Measurements from ENCODE around the gene MTFP1.

MTFP1 gene

GRCh38 chr22:30425616-30426387 lies at the start of gene MTFP1:
MTFP1 (plus strand) TSS chr22:30425768; CDS start chr22:30425880, 112 bp downstream.
- Histone ChIP-seq H3K9me2 (replicated peaks; ENCODE audit: insufficient read depth, low read length) (no peaks in the 10 kb centered on the region), H4K20me1 (ENCODE audit: low read depth, low read length) (no peaks in the 10 kb centered on the region), H2AFZ (ENCODE audit: low read depth, low read length, severe bottlenecking) (peak within 1 kb of the TSS; percentile 98), H3K9me3 (ENCODE audit: insufficient read depth, low read length) (no peaks in the 10 kb centered on the region), H3K4me2 (ENCODE audit: low read depth, low read length, poor library complexity, severe bottlenecking) (peak within 1 kb of the TSS; percentile 97), H3K4me3 (ENCODE audit: insufficient read depth, low read length, poor library complexity, severe bottlenecking) (peak within 1 kb of the TSS; percentile 79), H3F3A (ENCODE audit: insufficient read depth) (peaks cover 14% of the 10 kb centered on the region), H3K9ac (ENCODE audit: low read length) (peak within 1 kb of the TSS; percentile 75), H3K27me3 (ENCODE audit: low read length) (no peaks in the 10 kb centered on the region), H3K27ac (ENCODE audit: low read depth, low read length) (peak within 1 kb of the TSS; percentile 70), H3K36me3 (ENCODE audit: low read length) (no peaks in the 10 kb centered on the region; the same call in 1 of the 2 replicates), H3K79me2 (ENCODE audit: insufficient read depth, low read length) (peaks cover 5% of the 10 kb centered on the region; the same call in 1 of the 2 replicates)
- TF ChIP-seq EZH2phosphoT487 (conservative IDR thresholded peaks at IDR 0.05; ENCODE audit: low read length) (no peak), CTCF (IDR thresholded peaks at IDR 0.05; ENCODE audit: insufficient read depth, low read length, poor library complexity, severe bottlenecking) (no peak)

GRCh38 chr22:30380011-30380410 lies 45.6 kb upstream of the MTFP1 start:
- Histone ChIP-seq H3K9me2 (replicated peaks; ENCODE audit: insufficient read depth, low read length) (no peaks in the 10 kb centered on the region), H3K36me3 (ENCODE audit: low read length) (no peaks in the 10 kb centered on the region), H3K4me2 (ENCODE audit: low read depth, low read length, poor library complexity, severe bottlenecking) (no peak overlapping the region), H3F3A (ENCODE audit: insufficient read depth) (no peaks in the 10 kb centered on the region), H3K4me3 (ENCODE audit: insufficient read depth, low read length, poor library complexity, severe bottlenecking) (no peak overlapping the region), H3K27me3 (ENCODE audit: low read length) (no peaks in the 10 kb centered on the region), H3K27ac (ENCODE audit: low read depth, low read length) (no peak overlapping the region), H3K79me2 (ENCODE audit: insufficient read depth, low read length) (no peaks in the 10 kb centered on the region), H2AFZ (ENCODE audit: low read depth, low read length, severe bottlenecking) (no peak overlapping the region), H3K9ac (ENCODE audit: low read length) (no peak overlapping the region), H4K20me1 (ENCODE audit: low read depth, low read length) (no peaks in the 10 kb centered on the region), H3K9me3 (ENCODE audit: insufficient read depth, low read length) (no peaks in the 10 kb centered on the region)
- no peak for TF ChIP-seq CTCF (IDR thresholded peaks at IDR 0.05; ENCODE audit: insufficient read depth, low read length, poor library complexity, severe bottlenecking)
- no peak for TF ChIP-seq EZH2phosphoT487 (conservative IDR thresholded peaks at IDR 0.05; ENCODE audit: low read length)

- H3K9ac ChIP-seq (ENCODE audit: low read length): no peak overlapping the region
- H3K9me3 ChIP-seq (ENCODE audit: insufficient read depth, low read length): no peaks in the 10 kb centered on the region
- H3F3A ChIP-seq (ENCODE audit: insufficient read depth): no peaks in the 10 kb centered on the region
- no peaks in the 10 kb centered on the region for H4K20me1 ChIP-seq (ENCODE audit: low read depth, low read length)
- no peak overlapping the region for H3K4me3 ChIP-seq (ENCODE audit: insufficient read depth, low read length, poor library complexity, severe bottlenecking)
- no peaks in the 10 kb centered on the region for H3K27me3 ChIP-seq (ENCODE audit: low read length)
- H3K4me2 ChIP-seq (ENCODE audit: low read depth, low read length, poor library complexity, severe bottlenecking): no peak overlapping the region
- H3K79me2 ChIP-seq (ENCODE audit: insufficient read depth, low read length): no peaks in the 10 kb centered on the region
- no peaks in the 10 kb centered on the region for H3K36me3 ChIP-seq (ENCODE audit: low read length)
- no peaks in the 10 kb centered on the region for H3K9me2 ChIP-seq (replicated peaks; ENCODE audit: insufficient read depth, low read length)
- no peak overlapping the region for H3K27ac ChIP-seq (ENCODE audit: low read depth, low read length)
- TF ChIP-seq EZH2phosphoT487 (conservative IDR thresholded peaks at IDR 0.05; ENCODE audit: low read length): no peak
- no peak for TF ChIP-seq CTCF (IDR thresholded peaks at IDR 0.05; ENCODE audit: insufficient read depth, low read length, poor library complexity, severe bottlenecking)
- H2AFZ ChIP-seq (ENCODE audit: low read depth, low read length, severe bottlenecking): no peak overlapping the region
Observed at GRCh38 chr22:30381264-30381663, 44.3 kb upstream of the MTFP1 start.
